ENCODE measurements around the gene AMN1.

AMN1 gene

GRCh38 chr12:31715283-31715825 is 13.5 kb downstream of the AMN1 start:
- no peak overlapping the region for H3K4me3 ChIP-seq (ENCODE audit: low read length)

GRCh38 chr12:31714406-31715271 is 14.2 kb downstream of the AMN1 start:
- no peaks in the 10 kb centered on the region for H3K9me3 ChIP-seq (replicated peaks; ENCODE audit: insufficient read depth, low read length)
- no peaks in the 10 kb centered on the region for H3K4me1 ChIP-seq (ENCODE audit: low read length)
- TF ChIP-seq CTCF (IDR thresholded peaks at IDR 0.05; ENCODE audit: low read length), result no peak
- TF ChIP-seq EZH2 (optimal IDR thresholded peaks at IDR 0.05; ENCODE audit: low read depth, low read length), result no peak
- TF ChIP-seq EZH2phosphoT487 (IDR thresholded peaks at IDR 0.05; ENCODE audit: low read length), result no peak
- DNase-seq, result no peak
- no peaks in the 10 kb centered on the region for H4K20me1 ChIP-seq (ENCODE audit: insufficient read depth, low read length)
- H3K36me3 ChIP-seq (replicated peaks; ENCODE audit: insufficient read depth, low read length), result no peaks in the 10 kb centered on the region
- H3K9me2 ChIP-seq (replicated peaks; ENCODE audit: insufficient read depth, low read length), result no peaks in the 10 kb centered on the region
- H3K4me3 ChIP-seq (ENCODE audit: low read length), result no peak overlapping the region
- H3K27me3 ChIP-seq (replicated peaks; ENCODE audit: insufficient read depth, low read length), result no peaks in the 10 kb centered on the region
- H3F3A ChIP-seq (ENCODE audit: insufficient read depth, low read length), result no peaks in the 10 kb centered on the region
- H3K9ac ChIP-seq (ENCODE audit: low read length), result no peak overlapping the region
- no peak overlapping the region for H2AFZ ChIP-seq (ENCODE audit: low read length)
- no peak overlapping the region for H3K27ac ChIP-seq (ENCODE audit: low read length)
- no peaks in the 10 kb centered on the region for H3K79me2 ChIP-seq (ENCODE audit: low read length)
- H3K4me2 ChIP-seq (ENCODE audit: low read depth, low read length), result no peak overlapping the region

More at GRCh38 chr12:31715283-31715825, 13.5 kb downstream of the AMN1 start:
- Histone ChIP-seq H3K9me2 (replicated peaks; ENCODE audit: insufficient read depth, low read length) (no peaks in the 10 kb centered on the region), H3K79me2 (ENCODE audit: low read length) (no peaks in the 10 kb centered on the region), H3F3A (ENCODE audit: insufficient read depth, low read length) (no peaks in the 10 kb centered on the region), H3K27me3 (replicated peaks; ENCODE audit: insufficient read depth, low read length) (no peaks in the 10 kb centered on the region), H4K20me1 (ENCODE audit: insufficient read depth, low read length) (no peaks in the 10 kb centered on the region), H3K27ac (ENCODE audit: low read length) (no peak overlapping the region), H3K9ac (ENCODE audit: low read length) (no peak overlapping the region), H3K36me3 (replicated peaks; ENCODE audit: insufficient read depth, low read length) (no peaks in the 10 kb centered on the region), H3K4me2 (ENCODE audit: low read depth, low read length) (no peak overlapping the region), H2AFZ (ENCODE audit: low read length) (no peak overlapping the region), H3K9me3 (replicated peaks; ENCODE audit: insufficient read depth, low read length) (no peaks in the 10 kb centered on the region), H3K4me1 (ENCODE audit: low read length) (no peaks in the 10 kb centered on the region)
- no peak for DNase-seq
- TF ChIP-seq EZH2 (optimal IDR thresholded peaks at IDR 0.05; ENCODE audit: low read depth, low read length) (no peak), CTCF (IDR thresholded peaks at IDR 0.05; ENCODE audit: low read length) (no peak), EZH2phosphoT487 (IDR thresholded peaks at IDR 0.05; ENCODE audit: low read length) (no peak)

DNA sequence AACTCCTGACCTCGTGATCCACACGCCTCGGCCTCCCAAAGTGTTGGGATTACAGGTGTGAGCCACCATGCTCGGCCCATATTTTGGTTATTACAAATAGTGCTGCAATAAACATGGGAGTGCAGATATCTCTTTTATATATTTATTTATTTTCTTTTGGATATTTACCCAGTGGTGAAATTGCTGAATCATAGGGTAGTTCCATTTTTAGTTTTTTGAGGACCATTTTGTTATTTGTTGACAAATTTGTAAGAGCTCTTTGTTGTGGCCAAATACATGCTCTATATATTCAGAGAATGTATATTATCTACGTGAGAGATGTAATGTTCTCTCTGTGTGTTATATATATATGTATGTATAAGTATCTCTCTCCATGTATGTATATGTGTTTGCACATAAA is 15.9 kb downstream of the AMN1 start:
- Histone ChIP-seq H3K27ac (ENCODE audit: low read length) (no peak overlapping the region), H3K36me3 (replicated peaks; ENCODE audit: insufficient read depth, low read length) (no peaks in the 10 kb centered on the region), H3K9me3 (replicated peaks; ENCODE audit: insufficient read depth, low read length) (no peaks in the 10 kb centered on the region), H3K4me2 (ENCODE audit: low read depth, low read length) (no peak overlapping the region), H3K79me2 (ENCODE audit: low read length) (no peaks in the 10 kb centered on the region), H3K9ac (ENCODE audit: low read length) (no peak overlapping the region), H2AFZ (ENCODE audit: low read length) (no peak overlapping the region), H4K20me1 (ENCODE audit: insufficient read depth, low read length) (no peaks in the 10 kb centered on the region), H3F3A (ENCODE audit: insufficient read depth, low read length) (no peaks in the 10 kb centered on the region), H3K4me1 (ENCODE audit: low read length) (no peaks in the 10 kb centered on the region), H3K4me3 (ENCODE audit: low read length) (no peak overlapping the region), H3K9me2 (replicated peaks; ENCODE audit: insufficient read depth, low read length) (no peaks in the 10 kb centered on the region), H3K27me3 (replicated peaks; ENCODE audit: insufficient read depth, low read length) (no peaks in the 10 kb centered on the region)
- TF ChIP-seq EZH2phosphoT487 (IDR thresholded peaks at IDR 0.05; ENCODE audit: low read length) (no peak), CTCF (IDR thresholded peaks at IDR 0.05; ENCODE audit: low read length) (no peak), EZH2 (optimal IDR thresholded peaks at IDR 0.05; ENCODE audit: low read depth, low read length) (no peak)
- no peak for DNase-seq
